Activated CD4-positive, CD25-positive, alpha-beta regulatory T cell (primary cell): ENCODE data around the gene CTXND2.

ENCODE experiments used
- DNase-seq, 4 experiments: peaks; one replicate each; lab custom pipeline; 2025; lab: John Stamatoyannopoulos, UW

CTXND2 gene

GRCh38 chr1:150961756-150962155 lies 74.8 kb downstream of the CTXND2 start:
- no peak for DNase-seq
